RWPE2 (cell line): ENCODE data around the gene GLRB.
"Not testable (repeated sequence)": the region's sequence is repeated elsewhere in the genome, so short reads cannot be mapped to it uniquely, and the experiment has no call there.

Experiments used
- ATAC-seq: fragments of 200-7000 bp; cut with Tn5 transposase; 3 replicates; pipeline ENCODE4 v1.9.1; 2021; ENCODE audit warnings: low read depth
- DNase-seq: peaks from one replicate; pipeline ENCODE4 v3.0.0-alpha.2; 2020; ENCODE audit warnings: low spot score
- H3K27ac ChIP-seq: fragments of 450-650 bp; 2 replicates; pipeline ENCODE4 v1.5.1; 2017; ENCODE audit warnings: mild to moderate bottlenecking; ENCODE audit not compliant: poor library complexity, severe bottlenecking
- H3K27me3 ChIP-seq: fragments of 250-450 bp; sonication (Bioruptor Pico); 2 replicates; pipeline ENCODE4 v1.5.1; 2021; ENCODE audit warnings: mild to moderate bottlenecking, moderate library complexity; ENCODE audit not compliant: insufficient read depth, poor library complexity, severe bottlenecking
- H3K36me3 ChIP-seq: fragments of 250-450 bp; sonication (Bioruptor Pico); 2 replicates; pipeline ENCODE4 v1.5.1; 2020; ENCODE audit warnings: low read depth, mild to moderate bottlenecking, moderate library complexity
- H3K4me1 ChIP-seq: fragments of 250-450 bp; sonication (Bioruptor Pico); 2 replicates; pipeline ENCODE4 v1.5.1; 2021; ENCODE audit warnings: mild to moderate bottlenecking, moderate library complexity; ENCODE audit not compliant: insufficient read depth, poor library complexity, severe bottlenecking
- H3K4me3 ChIP-seq: fragments of 250-450 bp; sonication (Bioruptor Pico); 2 replicates; pipeline ENCODE4 v1.5.1; 2021; ENCODE audit warnings: mild to moderate bottlenecking, moderate library complexity; ENCODE audit not compliant: severe bottlenecking
- H3K9me3 ChIP-seq: fragments of 250-450 bp; sonication (Bioruptor Pico); 2 replicates; pipeline ENCODE4 v1.5.1; 2021; ENCODE audit warnings: mild to moderate bottlenecking, moderate library complexity; ENCODE audit not compliant: severe bottlenecking
- CTCF ChIP-seq: fragments of 450-650 bp; IDR thresholded peaks from one replicate; pipeline ENCODE4 v1.5.1; 2017; ENCODE audit warnings: mild to moderate bottlenecking, moderate library complexity; ENCODE audit not compliant: poor library complexity, severe bottlenecking

Gene GLRB

GRCh38 chr4:157048248-157048647 is 27.7 kb upstream of the GLRB start:
- TF ChIP-seq CTCF = no peak
- no peaks in the 10 kb centered on the region for H3K36me3 ChIP-seq
- no peak overlapping the region for H3K4me3 ChIP-seq
- no peak overlapping the region for H3K27ac ChIP-seq
- DNase-seq (no peak), ATAC-seq (no peak)
- H3K9me3 ChIP-seq = no peaks in the 10 kb centered on the region
- H3K27me3 ChIP-seq = no peaks in the 10 kb centered on the region
- H3K4me1 ChIP-seq = peaks cover under 1% of the 10 kb centered on the region

DNA sequence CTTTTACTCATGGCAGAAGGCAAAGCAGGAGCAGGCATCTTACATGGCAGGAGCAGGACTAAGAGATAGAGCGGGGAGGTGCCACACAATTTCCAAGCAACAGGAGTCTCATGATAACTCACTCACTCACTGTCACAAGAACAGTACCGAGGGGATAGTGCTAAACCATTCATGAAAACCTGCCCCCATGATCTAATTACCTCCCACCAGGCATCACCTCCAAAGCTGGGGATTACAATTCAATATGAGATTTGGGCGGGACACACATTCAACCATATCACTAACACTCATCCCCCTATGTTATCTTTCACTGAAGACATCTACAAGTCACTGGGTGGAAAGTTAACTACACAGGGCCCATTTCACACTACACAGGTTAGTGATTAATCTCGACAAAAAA is 25.4 kb upstream of the GLRB start:
- Histone ChIP-seq H3K27me3 (no peaks in the 10 kb centered on the region), H3K36me3 (no peaks in the 10 kb centered on the region), H3K9me3 (no peaks in the 10 kb centered on the region), H3K4me3 (no peak overlapping the region), H3K27ac (no peak overlapping the region), H3K4me1 (no peaks in the 10 kb centered on the region)
- no peak for TF ChIP-seq CTCF
- DNase-seq (no peak), ATAC-seq (no peak)

- ATAC-seq (no peak), DNase-seq (no peak)
- Histone ChIP-seq H3K4me3 (no peak overlapping the region), H3K36me3 (no peaks in the 10 kb centered on the region), H3K9me3 (no peaks in the 10 kb centered on the region), H3K27ac (no peak overlapping the region), H3K4me1 (no peaks in the 10 kb centered on the region), H3K27me3 (no peaks in the 10 kb centered on the region)
- no peak for TF ChIP-seq CTCF
Measured at GRCh38 chr4:157052429-157053040, 23.4 kb upstream of the GLRB start.

GRCh38 chr4:157057218-157057617 is 18.7 kb upstream of the GLRB start:
- no peaks in the 10 kb centered on the region for H3K9me3 ChIP-seq
- H3K36me3 ChIP-seq = no peaks in the 10 kb centered on the region
- no peak overlapping the region for H3K27ac ChIP-seq
- ATAC-seq (no peak), DNase-seq (no peak)
- H3K4me1 ChIP-seq = no peaks in the 10 kb centered on the region
- H3K27me3 ChIP-seq = no peaks in the 10 kb centered on the region
- H3K4me3 ChIP-seq = no peak overlapping the region
- TF ChIP-seq CTCF = no peak

DNA sequence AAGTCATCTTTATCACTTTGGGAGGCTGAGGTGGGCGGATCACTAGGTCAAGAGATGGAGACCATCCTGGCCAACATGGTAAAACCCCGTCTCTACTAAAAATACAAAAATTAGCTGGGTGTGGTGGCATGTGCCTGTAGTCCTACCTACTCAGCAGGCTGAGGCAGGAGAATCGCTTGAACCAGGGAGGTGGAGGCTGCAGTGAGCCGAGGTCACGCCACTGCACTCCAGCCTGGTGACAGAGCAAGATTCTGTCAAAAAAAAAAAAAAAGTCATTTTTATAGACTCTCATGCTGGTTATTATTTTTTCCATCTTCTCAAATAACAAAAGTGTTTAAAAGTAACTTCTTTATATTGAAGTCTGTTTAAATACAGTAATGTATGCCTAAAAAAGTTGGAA is 17.1 kb upstream of the GLRB start:
- not testable (repeated sequence) for H3K27ac ChIP-seq, H3K4me1 ChIP-seq, H3K4me3 ChIP-seq, H3K27me3 ChIP-seq, DNase-seq, ATAC-seq, H3K9me3 ChIP-seq, H3K36me3 ChIP-seq
